ENCODE measurements around the gene SCD. TPM values are rescaled to one million over a fixed set of nuclear protein-coding genes. Genes with fewer than 3 reads are reported as not detected.

The SCD gene
- total RNA-seq, 4 donors from 2014 or later, result 226 to 2,147 (median 965) TPM

- TF ChIP-seq CTCF (IDR thresholded peaks at IDR 0.05; ENCODE audit: low read depth), result no peak
Measured at GRCh38 chr10:100341953-100342626, 4.9 kb upstream of the SCD start.

GRCh38 chr10:100342627-100342972 lies 4.4 kb upstream of the SCD start:
- TF ChIP-seq CTCF (IDR thresholded peaks at IDR 0.05; ENCODE audit: low read depth), result no peak

- no peak for TF ChIP-seq CTCF (IDR thresholded peaks at IDR 0.05; ENCODE audit: low read depth)
Measured at GRCh38 chr10:100344241-100344788, 2.7 kb upstream of the SCD start.

- no peak for TF ChIP-seq CTCF (IDR thresholded peaks at IDR 0.05; ENCODE audit: low read depth)
Measured at GRCh38 chr10:100345570-100346330, 1.3 kb upstream of the SCD start.

GRCh38 chr10:100346351-100346764 lies 675 bp upstream of the SCD start:
- no peak for TF ChIP-seq CTCF (IDR thresholded peaks at IDR 0.05; ENCODE audit: low read depth)

GRCh38 chr10:100347568-100348195 lies 649 bp downstream of the SCD start:
- TF ChIP-seq CTCF (IDR thresholded peaks at IDR 0.05; ENCODE audit: low read depth), result no peak

GRCh38 chr10:100348389-100348927 lies 1.4 kb downstream of the SCD start:
- TF ChIP-seq CTCF (IDR thresholded peaks at IDR 0.05; ENCODE audit: low read depth), result no peak

Measured in subcutaneous adipose tissue (tissue), 4 donors.